Endothelial cell of hepatic sinusoid (primary cell): ENCODE measurements around the gene RBM20.

ENCODE experiments used
- in situ Hi-C: cut with HindIII; loops from 2 replicates; pipeline ENCODE4 v1.10.0; 2017; ENCODE audit warnings: low sequenced_read_pairs

Gene RBM20

GRCh38 chr10:110777017-110777416 is 132.9 kb downstream of the RBM20 start:
- in situ Hi-C loops: loop anchor here (5.0 to 25.0 kb wide), 2 partner anchors 80 to 1360 kb away; no protein-coding TSS in a partner anchor

- in situ Hi-C loops: loop anchor here (5.0 to 25.0 kb wide), 2 partner anchors 80 to 1360 kb away; no protein-coding TSS in a partner anchor
Measured at GRCh38 chr10:110777661-110778060, 133.5 kb downstream of the RBM20 start.

- in situ Hi-C loops: loop anchor here (5.0 to 25.0 kb wide), 2 partner anchors 79 to 1359 kb away; no protein-coding TSS in a partner anchor
Measured at GRCh38 chr10:110778211-110778610, 134.1 kb downstream of the RBM20 start.

GRCh38 chr10:110779489-110779888 is 135.4 kb downstream of the RBM20 start:
- in situ Hi-C loops: loop anchor here (5.0 to 25.0 kb wide), 2 partner anchors 78 to 1358 kb away; no protein-coding TSS in a partner anchor

- in situ Hi-C loops: loop anchor here (25.0 kb wide), 1 partner anchor 1357 kb away; no protein-coding TSS in a partner anchor
Measured at GRCh38 chr10:110780704-110781103, 136.6 kb downstream of the RBM20 start.

GRCh38 chr10:110781139-110781538 is 137.0 kb downstream of the RBM20 start:
- in situ Hi-C loops: loop anchor here (25.0 kb wide), 1 partner anchor 1356 kb away; no protein-coding TSS in a partner anchor

- in situ Hi-C loops: loop anchor here (25.0 kb wide), 1 partner anchor 1355 kb away; no protein-coding TSS in a partner anchor
Measured at GRCh38 chr10:110782616-110783015, 138.5 kb downstream of the RBM20 start.

GRCh38 chr10:110783509-110784107 is 139.5 kb downstream of the RBM20 start:
- in situ Hi-C loops: loop anchor here (25.0 kb wide), 1 partner anchor 1354 kb away; no protein-coding TSS in a partner anchor

- in situ Hi-C loops: loop anchor here (25.0 kb wide), 1 partner anchor 1353 kb away; no protein-coding TSS in a partner anchor
Measured at GRCh38 chr10:110784198-110784597, 140.1 kb downstream of the RBM20 start.

GRCh38 chr10:110786172-110786571 is 142.0 kb downstream of the RBM20 start:
- in situ Hi-C loops: loop anchor here (25.0 kb wide), 1 partner anchor 1351 kb away; no protein-coding TSS in a partner anchor

- in situ Hi-C loops: loop anchor here (25.0 kb wide), 1 partner anchor 1348 kb away; no protein-coding TSS in a partner anchor
Measured at GRCh38 chr10:110788620-110789385, 144.7 kb downstream of the RBM20 start.

GRCh38 chr10:110789604-110790433 is 145.7 kb downstream of the RBM20 start:
- in situ Hi-C loops: loop anchor here (25.0 kb wide), 1 partner anchor 1347 kb away; no protein-coding TSS in a partner anchor

- in situ Hi-C loops: loop anchor here (25.0 kb wide), 1 partner anchor 1346 kb away; no protein-coding TSS in a partner anchor
Measured at GRCh38 chr10:110790913-110791506, 146.9 kb downstream of the RBM20 start.

GRCh38 chr10:110791541-110792073 is 147.5 kb downstream of the RBM20 start:
- in situ Hi-C loops: loop anchor here (25.0 kb wide), 1 partner anchor 1346 kb away; no protein-coding TSS in a partner anchor

GRCh38 chr10:110792476-110793125 is 148.5 kb downstream of the RBM20 start:
- in situ Hi-C loops: loop anchor here (25.0 kb wide), 1 partner anchor 1345 kb away; no protein-coding TSS in a partner anchor

GRCh38 chr10:110793128-110793812 is 149.1 kb downstream of the RBM20 start:
- in situ Hi-C loops: loop anchor here (25.0 kb wide), 1 partner anchor 1344 kb away; no protein-coding TSS in a partner anchor

- in situ Hi-C loops: loop anchor here (25.0 kb wide), 1 partner anchor 1343 kb away; no protein-coding TSS in a partner anchor
Measured at GRCh38 chr10:110793886-110794285, 149.8 kb downstream of the RBM20 start.

- in situ Hi-C loops: loop anchor here (25.0 kb wide), 1 partner anchor 1342 kb away; no protein-coding TSS in a partner anchor
Measured at GRCh38 chr10:110794808-110795207, 150.7 kb downstream of the RBM20 start.
